Stimulated activated memory B cell treated with anti-CD40 and anti-IgM and Interleukin-4, amounts not matched to agents 10 μg/mL and 1 μg/mL and 100 μg/mL, for 72 hours (primary cell): ENCODE measurements around the gene MEOX1.
A peak's percentile ranks its signal among the peaks of the same experiment; 100 is the strongest.

Experiments
- ATAC-seq: fragments of 150-1000 bp; cut with Tn5 transposase; 2 replicates; pipeline ENCODE4 v1.10.0; 2021
- H3K27ac Mint-ChIP-seq: one replicate; pipeline ENCODE4 v1.8.0; 2022; ENCODE audit warnings: mild to moderate bottlenecking, mixed read lengths
- H3K27me3 Mint-ChIP-seq: one replicate; pipeline ENCODE4 v1.8.0; 2022; ENCODE audit warnings: mixed read lengths
- H3K36me3 Mint-ChIP-seq: one replicate; pipeline ENCODE4 v1.8.0; 2022; ENCODE audit warnings: mixed read lengths
- H3K4me1 Mint-ChIP-seq: one replicate; pipeline ENCODE4 v1.8.0; 2022; ENCODE audit warnings: mixed read lengths
- H3K4me3 Mint-ChIP-seq: one replicate; pipeline ENCODE4 v1.8.0; 2022; ENCODE audit warnings: mild to moderate bottlenecking, moderate library complexity, mixed read lengths
- H3K9me3 Mint-ChIP-seq: one replicate; pipeline ENCODE4 v1.8.0; 2022; ENCODE audit warnings: mixed read lengths

The MEOX1 gene

GRCh38 chr17:43669971-43670644 is 8.4 kb upstream of the MEOX1 start:
- no peaks in the 10 kb centered on the region for H3K36me3 Mint-ChIP-seq
- peaks cover 6% of the 10 kb centered on the region for H3K4me1 Mint-ChIP-seq
- no peak for ATAC-seq
- H3K27me3 Mint-ChIP-seq: peaks cover 9% of the 10 kb centered on the region
- H3K4me3 Mint-ChIP-seq: no peak overlapping the region
- H3K9me3 Mint-ChIP-seq: no peaks in the 10 kb centered on the region
- H3K27ac Mint-ChIP-seq: no peak overlapping the region

GRCh38 chr17:43667947-43668348 is 6.2 kb upstream of the MEOX1 start:
- no peaks in the 10 kb centered on the region for H3K36me3 Mint-ChIP-seq
- no peak overlapping the region for H3K27ac Mint-ChIP-seq
- H3K4me3 Mint-ChIP-seq: no peak overlapping the region
- no peaks in the 10 kb centered on the region for H3K9me3 Mint-ChIP-seq
- no peak for ATAC-seq
- H3K27me3 Mint-ChIP-seq: peaks cover 18% of the 10 kb centered on the region
- no peaks in the 10 kb centered on the region for H3K4me1 Mint-ChIP-seq

DNA sequence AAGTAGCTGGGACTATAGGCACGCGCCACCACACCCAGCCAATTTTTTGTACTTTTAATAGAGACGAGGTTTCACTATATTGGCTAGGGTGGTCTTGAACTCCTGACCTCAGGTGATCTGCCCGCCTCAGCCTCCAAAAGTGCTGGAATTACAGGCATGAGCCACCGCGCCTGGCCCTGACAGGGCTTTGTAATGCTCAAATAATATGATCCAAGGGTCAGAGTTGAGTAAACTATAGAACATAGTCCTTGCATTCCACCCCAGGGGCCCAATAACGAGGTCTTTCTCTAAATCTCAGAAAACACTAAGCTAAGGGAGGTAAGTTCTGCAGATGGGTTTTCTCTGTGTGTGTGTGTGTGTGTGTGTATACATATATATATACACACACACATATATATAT is 5.8 kb upstream of the MEOX1 start:
- no peak overlapping the region for H3K4me3 Mint-ChIP-seq
- no peaks in the 10 kb centered on the region for H3K36me3 Mint-ChIP-seq
- H3K4me1 Mint-ChIP-seq: no peaks in the 10 kb centered on the region
- H3K27ac Mint-ChIP-seq: no peak overlapping the region
- H3K27me3 Mint-ChIP-seq: peaks cover 18% of the 10 kb centered on the region
- H3K9me3 Mint-ChIP-seq: no peaks in the 10 kb centered on the region
- no peak for ATAC-seq

- Mint-ChIP-seq H3K36me3 (no peaks in the 10 kb centered on the region), H3K4me1 (no peaks in the 10 kb centered on the region), H3K27me3 (peaks cover 30% of the 10 kb centered on the region), H3K27ac (no peak overlapping the region), H3K9me3 (no peaks in the 10 kb centered on the region), H3K4me3 (no peak overlapping the region)
- ATAC-seq: no peak
Measured at GRCh38 chr17:43665937-43666236, 4.2 kb upstream of the MEOX1 start.

- Mint-ChIP-seq H3K4me3 (no peak overlapping the region), H3K9me3 (no peaks in the 10 kb centered on the region), H3K27ac (no peak overlapping the region), H3K4me1 (no peaks in the 10 kb centered on the region), H3K27me3 (peaks cover 36% of the 10 kb centered on the region), H3K36me3 (no peaks in the 10 kb centered on the region)
- ATAC-seq: peak; percentile 40
Measured at GRCh38 chr17:43665084-43665936, 3.6 kb upstream of the MEOX1 start.

DNA sequence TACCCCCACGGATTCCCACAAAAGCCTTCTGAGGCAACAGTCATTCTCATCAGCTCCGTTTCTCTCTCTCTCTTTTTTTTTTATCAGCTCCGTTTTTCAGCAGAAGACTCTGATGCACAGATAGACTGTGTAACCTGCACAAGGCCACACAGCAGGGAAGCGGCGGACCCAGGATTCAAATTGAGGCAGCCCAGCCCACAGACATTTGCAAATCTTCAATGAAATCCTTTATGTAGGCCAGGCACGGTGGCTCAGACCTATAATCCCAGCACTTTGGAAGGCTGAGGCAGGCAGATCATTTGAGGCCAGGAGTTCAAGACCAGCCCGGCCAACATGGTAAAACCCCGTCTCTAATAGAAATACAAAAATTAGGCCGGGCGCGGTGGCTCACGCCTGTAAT is 2.4 kb upstream of the MEOX1 start:
- no peak overlapping the region for H3K4me3 Mint-ChIP-seq
- no peaks in the 10 kb centered on the region for H3K36me3 Mint-ChIP-seq
- H3K4me1 Mint-ChIP-seq: no peaks in the 10 kb centered on the region
- no peak overlapping the region for H3K27ac Mint-ChIP-seq
- H3K9me3 Mint-ChIP-seq: no peaks in the 10 kb centered on the region
- peaks cover 47% of the 10 kb centered on the region for H3K27me3 Mint-ChIP-seq
- ATAC-seq: no peak

DNA sequence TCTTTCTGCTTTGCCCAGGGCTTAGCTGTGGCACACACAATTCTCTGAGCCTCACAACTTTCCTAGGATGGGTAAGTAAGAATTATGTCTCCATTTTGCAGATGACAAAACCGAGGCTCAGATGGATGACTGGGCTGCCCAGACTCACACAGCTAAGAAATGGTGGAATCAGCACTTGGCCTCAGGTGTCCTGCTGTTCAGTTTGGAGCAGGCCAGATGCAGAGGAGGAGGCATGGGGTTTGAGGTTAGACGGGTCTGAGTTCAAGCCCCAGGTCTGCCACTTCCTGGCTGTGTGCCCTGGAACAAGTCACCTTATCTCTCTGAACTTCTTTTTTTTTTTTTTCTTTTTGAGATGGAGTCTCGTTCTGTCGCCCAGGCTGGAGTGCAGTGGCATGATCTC is 1.7 kb upstream of the MEOX1 start:
- ATAC-seq: no peak
- Mint-ChIP-seq H3K4me3 (no peak overlapping the region), H3K27ac (no peak overlapping the region), H3K4me1 (no peaks in the 10 kb centered on the region), H3K27me3 (peaks cover 52% of the 10 kb centered on the region), H3K36me3 (no peaks in the 10 kb centered on the region), H3K9me3 (no peaks in the 10 kb centered on the region)

- H3K36me3 Mint-ChIP-seq: no peaks in the 10 kb centered on the region
- H3K4me1 Mint-ChIP-seq: no peaks in the 10 kb centered on the region
- H3K27me3 Mint-ChIP-seq: peaks cover 56% of the 10 kb centered on the region
- no peaks in the 10 kb centered on the region for H3K9me3 Mint-ChIP-seq
- no peak for ATAC-seq
- H3K27ac Mint-ChIP-seq: no peak overlapping the region
- H3K4me3 Mint-ChIP-seq: no peak overlapping the region
Measured at GRCh38 chr17:43662413-43663141, 855 bp upstream of the MEOX1 start.

- H3K9me3 Mint-ChIP-seq: no peaks in the 10 kb centered on the region
- no peak overlapping the region for H3K4me3 Mint-ChIP-seq
- H3K27me3 Mint-ChIP-seq: peaks cover 65% of the 10 kb centered on the region
- ATAC-seq: no peak
- peaks cover 13% of the 10 kb centered on the region for H3K4me1 Mint-ChIP-seq
- no peak overlapping the region for H3K27ac Mint-ChIP-seq
- H3K36me3 Mint-ChIP-seq: no peaks in the 10 kb centered on the region
Measured at GRCh38 chr17:43660816-43661493, 767 bp downstream of the MEOX1 start.

DNA sequence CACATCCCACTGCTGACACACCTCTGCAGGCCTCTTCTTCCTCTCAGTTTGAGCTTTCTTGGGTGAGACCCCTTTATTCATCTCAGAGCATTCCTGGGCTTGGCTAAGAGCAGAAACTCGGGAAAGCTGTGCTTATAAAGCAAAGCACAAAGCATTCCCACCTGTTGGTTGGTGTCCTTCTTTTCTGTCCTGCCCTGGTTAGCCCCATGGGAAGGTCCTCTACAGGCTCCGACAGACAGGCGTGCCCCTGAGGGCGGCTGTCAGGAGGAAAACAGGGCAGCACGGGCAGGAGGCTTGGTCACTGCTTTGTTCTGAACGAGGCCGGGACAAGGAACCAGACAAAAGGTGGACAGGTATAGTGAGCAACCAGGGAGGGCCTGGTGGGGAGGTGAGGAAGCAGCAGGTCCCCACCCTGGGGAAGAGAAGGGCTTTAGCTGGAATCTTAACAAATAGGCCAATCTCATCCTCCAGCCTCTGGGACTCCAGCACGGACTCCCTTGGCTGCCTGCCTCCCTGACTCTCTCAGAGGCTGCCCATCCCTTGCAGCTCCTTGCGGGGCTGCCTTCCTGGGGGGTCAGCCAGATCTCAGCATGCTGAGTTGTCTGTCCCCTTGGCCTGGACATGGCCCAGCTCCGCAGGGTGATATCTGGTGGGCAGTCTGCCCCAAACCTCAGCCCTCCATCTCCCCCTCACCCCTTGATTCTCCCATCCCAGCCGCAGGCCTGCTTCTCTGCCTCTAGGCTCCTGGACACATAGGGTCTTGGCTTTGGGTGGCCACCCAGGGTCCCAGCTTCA is 1.7 kb downstream of the MEOX1 start:
- peaks cover 56% of the 10 kb centered on the region for H3K27me3 Mint-ChIP-seq
- peaks cover 17% of the 10 kb centered on the region for H3K4me1 Mint-ChIP-seq
- no peak overlapping the region for H3K27ac Mint-ChIP-seq
- no peaks in the 10 kb centered on the region for H3K9me3 Mint-ChIP-seq
- no peak for ATAC-seq
- no peaks in the 10 kb centered on the region for H3K36me3 Mint-ChIP-seq
- H3K4me3 Mint-ChIP-seq: no peak overlapping the region

DNA sequence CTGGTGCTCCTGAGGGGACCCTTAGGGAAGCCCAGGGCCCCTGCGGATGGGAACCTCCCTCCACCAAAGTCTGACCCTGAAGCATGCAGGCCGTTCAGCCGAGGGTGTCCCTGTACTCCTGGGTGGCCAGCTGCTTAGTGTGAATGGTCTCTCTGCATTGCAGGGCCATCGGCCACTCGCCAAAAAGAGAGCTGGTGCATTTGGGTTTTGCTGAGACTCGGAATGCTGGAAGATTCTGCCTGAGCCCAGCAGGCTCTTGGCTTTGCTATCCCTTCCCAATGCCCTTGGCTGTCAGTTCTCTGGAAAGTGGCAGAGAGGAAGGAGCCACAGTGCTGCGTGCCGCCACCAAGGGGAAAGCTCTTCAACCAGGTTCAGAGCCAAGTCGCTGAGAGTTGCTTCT is 2.8 kb downstream of the MEOX1 start:
- ATAC-seq: no peak
- H3K27me3 Mint-ChIP-seq: peaks cover 51% of the 10 kb centered on the region

DNA sequence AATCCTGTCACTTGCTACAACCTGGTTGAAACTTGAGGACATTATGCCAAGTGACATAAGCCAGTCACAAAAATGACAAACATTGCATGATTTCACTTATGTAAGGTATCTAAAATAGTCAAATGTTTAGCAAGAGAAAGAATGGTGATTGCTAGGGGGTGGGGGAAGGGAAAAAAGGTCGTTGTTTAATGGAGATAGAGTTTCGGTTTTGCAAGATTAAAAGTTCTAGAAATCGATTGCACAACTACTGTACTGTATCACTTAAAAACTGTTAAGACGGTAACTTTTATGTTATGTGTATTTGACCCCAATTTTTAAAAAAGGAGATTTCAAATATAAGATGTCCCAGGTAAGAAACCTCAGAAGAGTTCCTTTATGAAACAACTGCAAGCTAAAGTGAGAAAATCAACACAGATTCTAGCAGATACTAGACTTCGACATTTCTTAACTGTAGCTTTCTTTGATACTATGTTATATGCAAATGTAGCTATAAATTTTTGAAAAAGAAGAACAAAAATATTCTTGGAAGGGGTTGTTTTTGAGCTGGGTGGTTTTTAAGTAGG is 5.9 kb downstream of the MEOX1 start:
- H3K27ac Mint-ChIP-seq: no peak overlapping the region
- H3K36me3 Mint-ChIP-seq: no peaks in the 10 kb centered on the region
- H3K4me3 Mint-ChIP-seq: no peak overlapping the region
- peaks cover 51% of the 10 kb centered on the region for H3K27me3 Mint-ChIP-seq
- no peaks in the 10 kb centered on the region for H3K9me3 Mint-ChIP-seq
- peaks cover 17% of the 10 kb centered on the region for H3K4me1 Mint-ChIP-seq
- ATAC-seq: no peak

More for the DNA sequence above, 2.8 kb downstream of the MEOX1 start:
- peaks cover 17% of the 10 kb centered on the region for H3K4me1 Mint-ChIP-seq
- no peak overlapping the region for H3K27ac Mint-ChIP-seq
- H3K9me3 Mint-ChIP-seq: no peaks in the 10 kb centered on the region
- H3K36me3 Mint-ChIP-seq: no peaks in the 10 kb centered on the region
- H3K4me3 Mint-ChIP-seq: no peak overlapping the region

- Mint-ChIP-seq H3K9me3 (no peaks in the 10 kb centered on the region), H3K36me3 (no peaks in the 10 kb centered on the region), H3K27me3 (peaks cover 43% of the 10 kb centered on the region), H3K4me3 (no peak overlapping the region), H3K4me1 (peaks cover 16% of the 10 kb centered on the region), H3K27ac (no peak overlapping the region)
- ATAC-seq: no peak
Measured at GRCh38 chr17:43652124-43652480, 9.6 kb downstream of the MEOX1 start.

- no peak for ATAC-seq
- no peak overlapping the region for H3K4me3 Mint-ChIP-seq
Measured at GRCh38 chr17:43650471-43650870, 11.3 kb downstream of the MEOX1 start.

More at GRCh38 chr17:43650471-43650870, 11.3 kb downstream of the MEOX1 start:
- Mint-ChIP-seq H3K27me3 (peaks cover 53% of the 10 kb centered on the region), H3K9me3 (no peaks in the 10 kb centered on the region), H3K4me1 (no peaks in the 10 kb centered on the region), H3K36me3 (no peaks in the 10 kb centered on the region), H3K27ac (no peak overlapping the region)
